Liver (tissue), 9 donors: Measurements from ENCODE around the gene SRGAP1. TPM values are rescaled to one million over a fixed set of nuclear protein-coding genes. Genes with fewer than 3 reads are reported as not detected.

Experiments used
- DNase-seq: peaks from one replicate; pipeline ENCODE4 v3.0.0-alpha.2; 2017; ENCODE audit warnings: low spot score
- H3K27ac ChIP-seq, 2 donors: one replicate each; pipeline ENCODE4 v1.7.0; 2013; ENCODE audit warnings: inconsistent platforms in 2 of 2, low read length in 2 of 2, control low read depth in 1 of 2, low read depth in 1 of 2, mild to moderate bottlenecking in 1 of 2
- H3K27me3 ChIP-seq, 4 donors: one replicate each; pipeline versions ENCODE4 v1.6.1 to v1.7.0; 2013; ENCODE audit warnings: low read length in 3 of 4, inconsistent platforms in 1 of 4, mild to moderate bottlenecking in 1 of 4, moderate library complexity in 1 of 4; ENCODE audit not compliant: control insufficient read depth in 4 of 4, insufficient read depth in 4 of 4
- H3K36me3 ChIP-seq, 4 donors: one replicate each; pipeline versions ENCODE4 v1.6.1 to v1.7.0; 2013; ENCODE audit warnings: low read length in 3 of 4, mild to moderate bottlenecking in 3 of 4, low read depth in 1 of 4, moderate library complexity in 1 of 4; ENCODE audit not compliant: control insufficient read depth in 4 of 4, insufficient read depth in 3 of 4
- H3K4me1 ChIP-seq, 4 donors: one replicate each; pipeline versions ENCODE4 v1.6.1 to v1.7.0; 2013; ENCODE audit warnings: low read length in 3 of 4, mild to moderate bottlenecking in 3 of 4, moderate library complexity in 1 of 4; ENCODE audit not compliant: control insufficient read depth in 4 of 4, insufficient read depth in 4 of 4
- H3K4me3 ChIP-seq, 3 donors: one replicate each; pipeline versions ENCODE4 v1.6.1 to v1.7.0; 2013; ENCODE audit warnings: low read length in 3 of 3, control low read depth in 1 of 3, low read depth in 1 of 3, mild to moderate bottlenecking in 1 of 3
- H3K9ac ChIP-seq, 2 donors: one replicate each; pipeline ENCODE4 v1.7.0; 2013; ENCODE audit warnings: low read length in 2 of 2, mild to moderate bottlenecking in 2 of 2, moderate library complexity in 2 of 2, control low read depth in 1 of 2, low read depth in 1 of 2
- H3K9me3 ChIP-seq, 4 donors: one replicate each; pipeline versions ENCODE4 v1.6.1 to v1.7.0; 2013; ENCODE audit warnings: low read length in 3 of 4; ENCODE audit not compliant: control insufficient read depth in 4 of 4
- CTCF ChIP-seq: fragments of 150-350 bp; IDR thresholded peaks from 2 replicates; pipeline ENCODE4 v1.5.1; 2017; ENCODE audit warnings: improper control_type of control experiment, low read depth, low read length; ENCODE audit not compliant: missing input control
- EGR1 ChIP-seq, 2 donors: IDR thresholded peaks; 2 replicates each; pipeline ENCODE4 v1.6.1; 2016 to 2018; ENCODE audit warnings: antibody characterized with exemption in 2 of 2, low read depth in 2 of 2
- FOXA1 ChIP-seq: IDR thresholded peaks from 2 replicates; pipeline ENCODE4 v1.6.1; 2016; ENCODE audit warnings: antibody characterized with exemption
- FOXA2 ChIP-seq: IDR thresholded peaks from 2 replicates; pipeline ENCODE4 v1.6.1; 2016; ENCODE audit warnings: antibody characterized with exemption
- HNF4A ChIP-seq, 2 donors: conservative IDR thresholded peaks; 2 replicates each; pipeline ENCODE4 v1.6.1; 2016; ENCODE audit warnings: antibody characterized with exemption in 2 of 2, mild to moderate bottlenecking in 2 of 2
- HNF4G ChIP-seq: IDR thresholded peaks from 2 replicates; pipeline ENCODE4 v1.6.1; 2016; ENCODE audit warnings: antibody characterized with exemption
- JUND ChIP-seq, 2 donors: IDR thresholded peaks; 2 replicates each; pipeline ENCODE4 v1.6.1; 2016; ENCODE audit warnings: antibody characterized with exemption in 2 of 2
- MAX ChIP-seq: IDR thresholded peaks from 2 replicates; pipeline ENCODE4 v1.6.1; 2016; ENCODE audit warnings: antibody characterized with exemption
- NR2F2 ChIP-seq: IDR thresholded peaks from 2 replicates; pipeline ENCODE4 v1.6.1; 2016; ENCODE audit warnings: antibody characterized with exemption
- REST ChIP-seq: IDR thresholded peaks from 2 replicates; pipeline ENCODE4 v1.6.1; 2016; ENCODE audit warnings: antibody characterized with exemption, mild to moderate bottlenecking
- RXRA ChIP-seq, 2 donors: IDR thresholded peaks; 2 replicates each; pipeline ENCODE4 v1.6.1; 2017 to 2018; ENCODE audit warnings: antibody characterized with exemption in 2 of 2, mild to moderate bottlenecking in 1 of 2
- SP1 ChIP-seq: IDR thresholded peaks from 2 replicates; pipeline ENCODE4 v1.6.1; 2018; ENCODE audit warnings: antibody characterized with exemption, mild to moderate bottlenecking
- TAF1 ChIP-seq: conservative IDR thresholded peaks from 2 replicates; pipeline ENCODE4 v1.6.1; 2016; ENCODE audit warnings: antibody characterized with exemption, mild to moderate bottlenecking
- YY1 ChIP-seq: IDR thresholded peaks from 2 replicates; pipeline ENCODE4 v1.6.1; 2016; ENCODE audit warnings: antibody characterized with exemption, mild to moderate bottlenecking
- ZBTB33 ChIP-seq: IDR thresholded peaks from 2 replicates; pipeline ENCODE4 v1.6.1; 2016; ENCODE audit warnings: antibody characterized with exemption
- WGBS: extraction: QIAGEN DNeasy Blood & Tissue Kit; methylation state at CpG from one replicate; pipeline ENCODE4 v1.1.7; 2013; 5-methylcytosine and 5-hydroxymethylcytosine counted together
- polyA plus RNA-seq, 2 donors: library from polyadenylated mRNA; stranded (reverse) in 1 of 2; unstranded in 1 of 2; fragments of 200-250 nt in 1 of 2; fragments of >200 nt in 1 of 2; fragmentation: Nextera tagmentation in 1 of 2; extraction: Ambion mirVana in 1 of 2; gene quantifications; one replicate each; pipeline versions ENCODE4 v1.2.1 to v1.2.3, GENCODE V29; 2013 to 2015
- total RNA-seq, 2 donors: library from RNA; depleted of rRNA; stranded (reverse); fragments of >200 nt; gene quantifications; one replicate each; pipeline ENCODE4 v1.2.3, GENCODE V29; 2014
- donor health status: healthy.
- donor health status: healthy.
- donor health status: healthy.
- donor health status: healthy.
- donor health status: healthy.

SRGAP1 gene
- total and polyA plus RNA-seq, 4 donors, result 0.28 to 1.3 (median 0.85) TPM

GRCh38 chr12:64124511-64125197, 280.2 kb downstream of the SRGAP1 start (continued):
- TF ChIP-seq REST (no peak), TAF1 (no peak), JUND (IDR thresholded peaks at IDR 0.05) (no peak), RXRA (IDR thresholded peaks at IDR 0.05) (no peak), YY1 (no peak), MAX (no peak)

GRCh38 chr12:64125913-64126312, 281.4 kb downstream of the SRGAP1 start:
- no peak overlapping the region for H3K27ac ChIP-seq
- H3K27me3 ChIP-seq, result no peaks in the 10 kb centered on the region
- H3K36me3 ChIP-seq, result no peaks in the 10 kb centered on the region
- no peaks in the 10 kb centered on the region for H3K9me3 ChIP-seq
- H3K9ac ChIP-seq, result no peak overlapping the region
- no peak overlapping the region for H3K4me3 ChIP-seq
- DNase-seq, result no peak
- WGBS, result 88% methylated on average over 6 of the region's 6 CpGs
- no peaks in the 10 kb centered on the region for H3K4me1 ChIP-seq
- TF ChIP-seq HNF4G, result no peak
- no peak for TF ChIP-seq NR2F2
- TF ChIP-seq CTCF, result no peak
- no peak for TF ChIP-seq TAF1
- no peak for TF ChIP-seq REST
- no peak for TF ChIP-seq FOXA2
- TF ChIP-seq FOXA1, result no peak
- no peak for TF ChIP-seq EGR1 (IDR thresholded peaks at IDR 0.05; ENCODE audit: low read depth in 2 of 2)
- TF ChIP-seq SP1, result no peak
- TF ChIP-seq JUND (IDR thresholded peaks at IDR 0.05), result no peak
- TF ChIP-seq HNF4A (conservative IDR thresholded peaks at IDR 0.05), result no peak
- no peak for TF ChIP-seq ZBTB33
